ENCODE results near the gene ZNF474. TPM values are rescaled to one million over a fixed set of nuclear protein-coding genes. Genes with fewer than 3 reads are reported as not detected.

The ZNF474 gene
- under 1 TPM in 1 of 2 donors, not detected in 1; 0.31 TPM for total RNA-seq
- 0.18 TPM for polyA plus RNA-seq (2013, experiment 1 of 2)
- polyA plus RNA-seq (2013, experiment 2 of 2): 0.41 TPM
- long read RNA-seq, experiment 1: 0 reads
- long read RNA-seq, experiment 2: 0 reads
- long read RNA-seq, experiment 3: 0 reads
- long read RNA-seq, experiment 4: 0 reads

- Mint-ChIP-seq H3K4me3 (no peak within 1 kb of the TSS), H3K27me3 (ENCODE audit: insufficient read depth) (no peaks in the 10 kb centered on the region), H3K27ac (peak within 1 kb of the TSS; percentile 79), H3K36me3 (ENCODE audit: low read depth) (no peaks in the 10 kb centered on the region), H3K4me1 (peaks cover 16% of the 10 kb centered on the region), H3K9me3 (no peaks in the 10 kb centered on the region)
- Histone ChIP-seq H3K4me3 (ENCODE audit: low read length) (no peak within 1 kb of the TSS), H3K27me3 (ENCODE audit: control insufficient read depth, insufficient read depth, low read length, poor library complexity, severe bottlenecking) (no peaks in the 10 kb centered on the region), H3K9me3 (ENCODE audit: control insufficient read depth, low read length) (no peaks in the 10 kb centered on the region), H3K27ac (ENCODE audit: low read depth, low read length) (peak within 1 kb of the TSS; percentile 75), H3K36me3 (ENCODE audit: control insufficient read depth, insufficient read depth, low read length) (no peaks in the 10 kb centered on the region), H3K9ac (ENCODE audit: extremely low read depth, low read length, poor library complexity, severe bottlenecking) (no peak within 1 kb of the TSS), H3K4me1 (ENCODE audit: control insufficient read depth, insufficient read depth, low read length) (peaks cover 3% of the 10 kb centered on the region)
- no peak for TF ChIP-seq CTCF (conservative IDR thresholded peaks at IDR 0.05)
- 16 to 35% methylated on average over 3 to 4 of the region's 4 CpGs for WGBS, 2 experiments (ENCODE audit: insufficient coverage in 1 of 2, insufficient read length in 1 of 2)
- peak; percentile 91 for DNase-seq
These were observed at the start of gene ZNF474 for GRCh38 chr5:122129306-122129705. Gene ZNF474 (plus strand): TSS chr5:122129546. CDS start chr5:122151991, 22,445 bp downstream.

- Histone ChIP-seq H3K9me3 (ENCODE audit: control insufficient read depth, low read length) (no peaks in the 10 kb centered on the region), H3K9ac (ENCODE audit: extremely low read depth, low read length, poor library complexity, severe bottlenecking) (no peak overlapping the region), H3K27ac (ENCODE audit: low read depth, low read length) (no peak overlapping the region), H3K27me3 (ENCODE audit: control insufficient read depth, insufficient read depth, low read length, poor library complexity, severe bottlenecking) (peaks cover 25% of the 10 kb centered on the region), H3K36me3 (ENCODE audit: control insufficient read depth, insufficient read depth, low read length) (no peaks in the 10 kb centered on the region), H3K4me1 (ENCODE audit: control insufficient read depth, insufficient read depth, low read length) (peaks cover 12% of the 10 kb centered on the region), H3K4me3 (ENCODE audit: low read length) (no peak overlapping the region)
- Mint-ChIP-seq H3K4me3 (no peak overlapping the region), H3K9me3 (no peaks in the 10 kb centered on the region), H3K27ac (peak overlapping the region; percentile 11), H3K27me3 (ENCODE audit: insufficient read depth) (peaks cover 28% of the 10 kb centered on the region), H3K4me1 (peaks cover 40% of the 10 kb centered on the region), H3K36me3 (ENCODE audit: low read depth) (no peaks in the 10 kb centered on the region)
- no peak for DNase-seq
- no peak for TF ChIP-seq CTCF (conservative IDR thresholded peaks at IDR 0.05)
- WGBS, 2 experiments (ENCODE audit: insufficient coverage in 1 of 2, insufficient read length in 1 of 2): 60 to 76% methylated on average over 1 to 2 of the region's 2 CpGs
These were observed 47.8 kb upstream of the ZNF474 start for GRCh38 chr5:122081541-122081940.

- 95 to 100% methylated on average over 1 of the region's 1 CpG for WGBS, 2 experiments (ENCODE audit: insufficient coverage in 1 of 2, insufficient read length in 1 of 2)
- peaks cover 36% of the 10 kb centered on the region for H3K4me1 Mint-ChIP-seq
These were observed 45.8 kb upstream of the ZNF474 start for GRCh38 chr5:122083535-122083934.

More at GRCh38 chr5:122083535-122083934, 45.8 kb upstream of the ZNF474 start:
- H3K36me3 Mint-ChIP-seq (ENCODE audit: low read depth): no peaks in the 10 kb centered on the region
- peaks cover 12% of the 10 kb centered on the region for H3K27me3 Mint-ChIP-seq (ENCODE audit: insufficient read depth)
- no peak overlapping the region for H3K4me3 Mint-ChIP-seq
- H3K4me3 ChIP-seq (ENCODE audit: low read length): no peak overlapping the region
- TF ChIP-seq CTCF (conservative IDR thresholded peaks at IDR 0.05): no peak
- H3K27me3 ChIP-seq (ENCODE audit: control insufficient read depth, insufficient read depth, low read length, poor library complexity, severe bottlenecking): peaks cover 5% of the 10 kb centered on the region
- no peak for DNase-seq
- no peaks in the 10 kb centered on the region for H3K36me3 ChIP-seq (ENCODE audit: control insufficient read depth, insufficient read depth, low read length)
- H3K4me1 ChIP-seq (ENCODE audit: control insufficient read depth, insufficient read depth, low read length): peaks cover 12% of the 10 kb centered on the region
- no peaks in the 10 kb centered on the region for H3K9me3 Mint-ChIP-seq
- no peaks in the 10 kb centered on the region for H3K9me3 ChIP-seq (ENCODE audit: control insufficient read depth, low read length)
- H3K27ac Mint-ChIP-seq: no peak overlapping the region
- H3K27ac ChIP-seq (ENCODE audit: low read depth, low read length): no peak overlapping the region
- H3K9ac ChIP-seq (ENCODE audit: extremely low read depth, low read length, poor library complexity, severe bottlenecking): no peak overlapping the region

Data from endodermal cell (in vitro differentiated cells).